Bronchial epithelial cell (primary cell): Measurements from ENCODE around the gene EML1. TPM values are rescaled to one million over a fixed set of nuclear protein-coding genes. Genes with fewer than 3 reads are reported as not detected.

Experiments used
- DNase-seq: peaks from one replicate; pipeline ENCODE4 v3.0.0-alpha.2; 2010; ENCODE audit warnings: low read depth
- FAIRE-seq: peaks from 2 replicates; lab custom pipeline; 2011; peaks lifted over from hg19 to GRCh38; lab: Jason Lieb, UNC
- H3K27me3 ChIP-seq: 2 replicates; pipeline ENCODE4 v1.5.1; 2011; ENCODE audit warnings: low read length; ENCODE audit not compliant: control insufficient read depth, insufficient read depth
- H3K36me3 ChIP-seq: 2 replicates; pipeline ENCODE4 v1.5.1; 2011; ENCODE audit warnings: low read length; ENCODE audit not compliant: control insufficient read depth, insufficient read depth
- H3K4me3 ChIP-seq: 2 replicates; pipeline ENCODE4 v1.5.1; 2011; ENCODE audit warnings: mild to moderate bottlenecking, low read depth, low read length, control low read depth
- total RNA-seq: library from RNA; depleted of rRNA; stranded (reverse); fragments of >200 nt; gene quantifications from 2 replicates; pipeline ENCODE4 v1.2.1, GENCODE V29; 2014
- TF ChIP-seq, protein P1 (sequence below): IDR thresholded peaks from 2 replicates; pipeline ENCODE4 v1.5.1; 2011; ENCODE audit warnings: mild to moderate bottlenecking, moderate library complexity, low read length, control low read depth, inconsistent platforms; ENCODE audit not compliant: insufficient read depth, severe bottlenecking

Gene EML1
- total RNA-seq, 1 donor from 2014 or later: 1.8 TPM

DNA sequence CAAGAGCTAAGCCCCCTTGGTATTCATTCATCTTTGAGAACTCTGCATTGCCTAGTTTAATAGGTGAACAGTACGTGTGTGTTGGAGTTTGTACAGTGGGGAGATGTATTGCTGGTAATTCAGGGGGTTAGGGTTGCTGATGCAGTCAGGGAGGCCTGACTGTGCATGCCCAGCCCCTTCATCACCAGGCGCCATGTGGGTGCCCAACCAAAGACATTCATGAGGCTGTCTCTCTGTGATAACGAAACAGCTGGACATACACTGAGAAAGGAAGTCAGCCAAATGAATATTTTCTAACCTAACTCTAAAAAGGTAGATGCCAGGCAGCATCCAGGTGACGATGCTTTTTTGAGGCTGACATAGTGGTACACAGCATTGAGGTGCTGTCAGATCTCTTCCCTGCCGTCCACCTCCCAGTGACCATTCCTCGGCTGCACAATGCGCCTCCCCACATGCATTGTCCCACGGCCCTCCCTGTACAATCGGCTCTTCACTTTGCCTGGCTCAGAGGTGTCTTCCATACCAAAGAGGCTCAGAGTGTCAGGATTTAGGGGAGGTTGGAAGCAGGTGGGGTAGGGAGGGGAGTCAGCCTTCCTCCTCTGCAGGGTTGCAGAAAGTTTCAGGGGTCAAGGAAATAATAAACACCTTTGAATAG, 19.0 kb downstream of the EML1 start:
- no peak for DNase-seq
- Histone ChIP-seq H3K4me3 (no peak overlapping the region), H3K36me3 (no peaks in the 10 kb centered on the region), H3K27me3 (no peaks in the 10 kb centered on the region)
- FAIRE-seq: no peak
- TF ChIP-seq, protein P1, sequence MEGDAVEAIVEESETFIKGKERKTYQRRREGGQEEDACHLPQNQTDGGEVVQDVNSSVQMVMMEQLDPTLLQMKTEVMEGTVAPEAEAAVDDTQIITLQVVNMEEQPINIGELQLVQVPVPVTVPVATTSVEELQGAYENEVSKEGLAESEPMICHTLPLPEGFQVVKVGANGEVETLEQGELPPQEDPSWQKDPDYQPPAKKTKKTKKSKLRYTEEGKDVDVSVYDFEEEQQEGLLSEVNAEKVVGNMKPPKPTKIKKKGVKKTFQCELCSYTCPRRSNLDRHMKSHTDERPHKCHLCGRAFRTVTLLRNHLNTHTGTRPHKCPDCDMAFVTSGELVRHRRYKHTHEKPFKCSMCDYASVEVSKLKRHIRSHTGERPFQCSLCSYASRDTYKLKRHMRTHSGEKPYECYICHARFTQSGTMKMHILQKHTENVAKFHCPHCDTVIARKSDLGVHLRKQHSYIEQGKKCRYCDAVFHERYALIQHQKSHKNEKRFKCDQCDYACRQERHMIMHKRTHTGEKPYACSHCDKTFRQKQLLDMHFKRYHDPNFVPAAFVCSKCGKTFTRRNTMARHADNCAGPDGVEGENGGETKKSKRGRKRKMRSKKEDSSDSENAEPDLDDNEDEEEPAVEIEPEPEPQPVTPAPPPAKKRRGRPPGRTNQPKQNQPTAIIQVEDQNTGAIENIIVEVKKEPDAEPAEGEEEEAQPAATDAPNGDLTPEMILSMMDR: no peak

DNA sequence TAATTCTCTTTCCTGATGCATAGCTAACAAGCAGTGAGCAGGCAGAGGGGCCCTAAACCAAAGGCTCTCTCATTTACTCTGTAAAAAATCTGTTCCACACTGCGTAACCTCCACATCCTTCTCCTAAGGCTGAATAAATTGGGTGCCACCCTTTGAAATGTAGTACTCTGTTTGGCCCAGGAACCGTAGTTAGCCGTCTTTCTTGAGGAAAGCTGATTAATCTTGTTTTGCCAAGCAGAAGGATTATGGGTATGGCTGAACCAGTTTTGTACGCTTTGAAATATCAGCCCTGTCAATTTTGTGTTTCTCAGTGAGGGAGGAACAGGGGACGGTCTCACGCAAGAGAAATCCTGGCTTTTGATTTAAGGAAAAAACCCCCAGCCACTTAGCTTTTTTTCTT, 19.7 kb downstream of the EML1 start:
- Histone ChIP-seq H3K27me3 (no peaks in the 10 kb centered on the region), H3K4me3 (no peak overlapping the region), H3K36me3 (no peaks in the 10 kb centered on the region)
- FAIRE-seq (no peak), DNase-seq (no peak)
- TF ChIP-seq, protein P1: no peak

DNA sequence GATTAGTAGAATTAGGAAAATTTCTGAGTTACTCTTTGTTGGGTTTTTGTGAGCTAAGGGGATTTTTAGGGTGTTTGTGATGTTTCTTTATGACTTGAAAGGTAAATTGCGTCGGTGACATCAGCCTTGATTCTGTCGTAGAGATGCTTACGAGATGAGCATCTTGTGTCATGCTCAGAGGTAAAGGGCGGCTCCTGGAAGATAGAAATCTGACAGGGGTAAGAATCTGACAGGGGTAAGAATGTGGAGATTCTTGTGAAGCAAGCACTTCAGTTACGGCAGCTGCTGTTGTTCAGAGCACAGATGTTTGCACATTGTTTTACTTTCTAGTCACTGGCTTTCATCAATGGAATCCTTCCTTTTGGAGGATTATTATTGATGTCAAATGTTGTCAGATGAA, 22.5 kb downstream of the EML1 start:
- no peaks in the 10 kb centered on the region for H3K27me3 ChIP-seq
- no peaks in the 10 kb centered on the region for H3K36me3 ChIP-seq
- no peak for DNase-seq
- no peak overlapping the region for H3K4me3 ChIP-seq
- TF ChIP-seq, protein P1: no peak
- no peak for FAIRE-seq

DNA sequence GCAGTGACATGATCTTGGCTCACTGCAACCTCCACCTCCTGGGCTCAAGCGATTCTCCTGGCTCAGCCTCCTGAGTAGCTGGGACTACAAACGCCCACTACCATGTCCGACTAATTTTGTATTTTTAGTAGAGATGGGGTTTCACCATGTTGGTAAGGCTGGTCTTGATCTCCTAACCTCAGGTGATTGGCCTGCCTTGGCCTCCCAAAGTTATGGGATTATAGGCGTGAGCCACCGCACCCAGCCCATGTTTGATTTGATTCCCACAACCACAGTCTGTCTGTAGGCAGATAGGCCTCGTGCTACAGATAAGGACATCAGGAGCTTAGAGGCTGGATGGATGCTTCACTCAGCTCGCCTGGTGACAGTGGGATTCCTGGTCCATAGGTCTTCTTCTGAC, 23.0 kb downstream of the EML1 start:
- Histone ChIP-seq H3K4me3 (no peak overlapping the region), H3K27me3 (no peaks in the 10 kb centered on the region), H3K36me3 (no peaks in the 10 kb centered on the region)
- no peak for FAIRE-seq
- DNase-seq: no peak
- TF ChIP-seq, protein P1: no peak

DNA sequence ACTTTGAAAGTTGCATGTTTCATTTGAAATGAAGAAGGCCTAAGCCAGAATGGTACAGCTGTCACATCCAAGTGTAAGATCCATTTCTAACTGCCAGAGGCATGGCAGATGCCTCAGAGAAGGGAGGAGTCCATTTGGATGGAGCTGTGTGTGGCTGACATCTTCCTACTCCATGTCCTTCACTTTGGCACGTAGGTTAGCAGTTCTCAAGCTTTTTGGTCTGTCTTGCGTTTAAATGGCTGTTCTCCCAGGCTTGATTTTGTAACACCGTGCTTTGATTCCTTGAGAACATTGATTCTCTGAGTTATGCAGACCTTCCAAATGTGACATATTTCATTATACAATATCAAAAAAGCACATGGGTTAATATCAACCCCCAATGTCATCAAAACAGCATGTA, 23.4 kb downstream of the EML1 start:
- FAIRE-seq: no peak
- Histone ChIP-seq H3K4me3 (no peak overlapping the region), H3K27me3 (peaks cover 1% of the 10 kb centered on the region), H3K36me3 (no peaks in the 10 kb centered on the region)
- TF ChIP-seq, protein P1: no peak
- DNase-seq: no peak

DNA sequence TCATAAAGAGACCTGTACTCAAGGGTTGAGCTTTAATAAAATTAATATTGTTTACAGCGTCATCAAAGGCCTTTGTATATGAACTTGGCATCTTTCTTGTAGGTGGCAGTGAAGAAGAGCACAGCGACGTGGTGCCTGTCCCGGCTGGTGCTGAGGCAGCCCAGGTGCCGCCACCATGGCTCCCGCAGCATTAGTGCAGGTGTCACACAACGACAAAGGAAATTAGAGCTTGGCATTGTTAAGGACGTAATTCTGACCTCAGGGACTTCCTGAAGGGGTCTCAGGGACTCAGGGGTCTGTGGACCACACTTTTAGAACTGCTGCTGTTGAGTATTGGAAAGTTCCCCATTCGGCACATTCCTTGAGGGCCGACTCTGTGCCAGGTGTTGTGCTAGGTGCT, 24.1 kb downstream of the EML1 start:
- Histone ChIP-seq H3K36me3 (no peaks in the 10 kb centered on the region), H3K27me3 (peaks cover 1% of the 10 kb centered on the region), H3K4me3 (no peak overlapping the region)
- TF ChIP-seq, protein P1: no peak
- DNase-seq: no peak
- FAIRE-seq: no peak
